HG02884 (cell line): Measurements from ENCODE around the gene TMEM242.

Source experiments
- ATAC-seq: cut with Tn5 transposase; IDR thresholded peaks from one replicate; pipeline ENCODE4 v1.9.1; 2021; ENCODE audit warnings: mild to moderate bottlenecking, moderate library complexity; ENCODE audit not compliant: unreplicated experiment

Gene TMEM242

DNA sequence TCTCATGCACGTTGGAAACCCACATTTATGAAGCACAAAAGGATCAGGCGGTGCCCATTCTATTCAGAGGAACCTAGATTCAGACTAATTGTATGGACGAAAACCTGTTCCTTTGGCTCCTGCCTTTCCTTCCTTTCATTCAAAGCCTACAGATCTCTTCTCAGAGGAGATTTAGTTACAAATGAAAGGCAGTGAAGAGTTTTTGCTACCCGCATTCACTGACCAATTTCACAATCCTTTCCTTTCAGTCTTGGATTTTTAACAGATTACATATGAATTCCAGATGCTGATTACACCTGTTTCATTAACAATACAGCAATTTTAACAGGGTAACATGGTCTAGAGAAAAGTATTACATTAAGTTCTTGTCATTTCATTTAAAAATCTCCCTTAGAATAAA lies 32.0 kb downstream of the TMEM242 start:
- no peak for ATAC-seq

- no peak for ATAC-seq
Observed at GRCh38 chr6:157290797-157291196, 32.5 kb downstream of the TMEM242 start.

GRCh38 chr6:157289764-157290163 lies 33.6 kb downstream of the TMEM242 start:
- ATAC-seq = no peak

DNA sequence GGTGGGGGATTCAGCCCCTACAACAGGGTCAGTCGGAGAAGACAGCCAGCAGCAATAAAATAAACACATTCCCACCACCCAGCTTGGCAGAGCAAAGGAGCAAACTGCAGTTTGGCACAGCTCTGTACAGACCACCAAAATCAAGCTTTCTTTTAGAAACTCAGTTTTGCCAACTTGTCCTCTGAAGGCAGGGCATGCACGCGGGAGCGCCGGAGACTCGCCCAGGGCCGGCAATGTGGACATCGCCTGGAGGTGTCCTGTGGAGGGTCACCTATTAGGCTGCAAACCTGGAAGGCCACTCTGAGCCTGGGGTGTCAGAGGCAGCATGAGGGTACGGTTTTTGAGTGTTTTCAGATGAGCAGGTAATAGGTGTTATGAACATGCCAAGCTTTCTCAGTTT lies 34.7 kb downstream of the TMEM242 start:
- no peak for ATAC-seq

DNA sequence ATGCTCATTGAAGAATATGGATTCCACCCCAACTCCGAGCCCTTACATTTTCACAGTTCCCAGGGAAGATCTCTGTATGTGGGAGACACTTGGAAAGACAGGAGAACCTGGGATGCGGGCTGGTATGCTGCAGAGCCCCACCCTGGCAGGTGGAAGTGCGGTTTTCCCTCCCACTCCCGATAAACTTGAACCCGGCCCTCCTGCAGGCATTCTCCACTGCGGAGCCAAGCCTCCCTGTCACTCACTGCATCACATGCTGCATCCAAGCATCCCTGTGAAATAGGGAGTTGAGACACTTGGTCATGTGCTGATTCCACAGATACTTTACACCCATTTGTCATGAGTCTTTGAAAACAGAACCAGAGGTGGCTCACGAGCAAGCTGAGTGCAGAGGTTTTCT lies 35.4 kb downstream of the TMEM242 start:
- no peak for ATAC-seq

DNA sequence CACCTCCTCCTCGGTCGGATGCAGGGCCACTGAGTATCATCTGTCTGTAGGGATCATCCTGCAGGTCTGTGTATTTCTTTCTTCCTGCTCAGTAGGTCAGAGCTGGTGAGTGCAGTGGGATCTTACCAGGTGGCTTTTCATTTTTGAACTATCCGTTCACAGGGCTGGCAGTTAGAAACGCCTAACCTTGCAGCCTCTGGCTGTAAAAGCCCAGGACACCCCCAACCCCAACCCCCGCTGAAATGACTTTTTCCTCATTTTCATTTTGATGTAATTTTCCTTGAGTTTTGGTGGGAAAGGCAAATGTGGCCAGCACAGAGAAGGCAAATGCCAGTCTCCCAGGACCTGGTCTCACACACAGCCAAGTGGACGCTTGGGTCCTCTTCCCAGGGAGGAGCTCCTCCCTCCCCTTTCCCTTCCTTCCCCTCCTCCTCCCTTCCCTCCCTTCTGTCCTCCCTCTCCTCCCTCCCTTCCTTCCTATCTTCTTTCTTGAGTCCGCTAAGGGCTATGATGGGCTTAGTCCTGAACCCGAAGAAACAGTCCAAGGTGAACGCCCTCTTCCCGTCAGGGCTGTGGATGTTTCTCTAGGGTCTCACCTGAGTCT lies 36.0 kb downstream of the TMEM242 start:
- no peak for ATAC-seq

DNA sequence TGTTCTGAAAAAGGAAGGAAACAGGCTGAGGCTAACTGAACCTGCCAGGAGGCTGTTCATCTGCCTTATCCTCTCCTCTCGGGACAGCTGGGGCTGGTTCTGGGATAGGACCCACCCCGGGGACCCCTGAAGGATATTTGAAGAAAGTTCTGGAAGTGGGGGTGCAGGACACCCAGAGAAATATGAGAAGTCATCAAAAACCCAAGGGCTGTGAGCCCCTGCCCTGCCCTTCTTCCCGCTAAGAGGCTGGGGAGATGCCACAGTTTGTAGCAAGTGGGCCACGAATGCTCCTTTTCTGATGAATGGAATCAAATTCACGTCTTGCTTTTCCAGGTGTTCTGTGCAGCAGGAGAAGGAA lies 37.9 kb downstream of the TMEM242 start:
- ATAC-seq = no peak

GRCh38 chr6:157284738-157285421 lies 38.4 kb downstream of the TMEM242 start:
- ATAC-seq = no peak

DNA sequence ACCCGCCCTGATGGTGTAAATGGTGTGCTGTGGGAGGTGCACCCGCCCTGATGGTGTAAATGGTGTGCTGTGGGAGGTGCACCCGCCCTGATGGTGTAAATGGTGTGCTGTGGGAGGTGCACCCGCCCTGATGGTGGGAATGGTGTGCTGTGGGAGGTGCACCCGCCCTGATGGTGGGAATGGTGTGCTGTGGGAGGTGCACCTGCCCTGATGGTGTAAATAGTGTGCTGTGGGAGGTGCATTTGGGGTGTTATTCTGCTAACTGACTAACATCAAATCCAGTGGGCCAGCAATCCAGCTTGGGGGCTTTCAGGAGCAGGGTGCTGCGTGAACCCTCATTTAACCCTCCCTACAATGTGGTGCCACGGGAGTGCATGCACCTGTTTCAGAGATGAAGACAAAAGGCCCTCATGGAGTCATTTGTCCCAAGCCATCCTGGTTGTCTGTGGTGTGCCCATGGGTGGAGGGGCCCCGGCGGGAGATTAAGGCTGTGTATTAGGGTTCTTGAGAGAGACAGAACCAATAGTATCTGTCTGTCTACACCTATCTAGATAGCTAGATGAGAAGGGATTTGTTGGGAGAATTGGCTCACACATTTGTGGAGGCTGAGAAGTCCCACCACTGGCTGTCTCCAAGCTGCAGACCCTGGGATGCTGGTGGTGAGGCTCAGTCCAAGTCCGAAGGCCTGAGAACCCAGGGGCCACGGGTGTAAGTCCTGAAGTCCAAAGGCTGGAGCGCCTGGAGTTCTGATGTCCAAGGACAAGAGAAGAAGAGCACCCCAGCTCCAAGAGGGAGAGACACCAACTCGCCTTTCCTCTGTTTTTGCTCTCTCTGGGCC lies 39.2 kb downstream of the TMEM242 start:
- ATAC-seq = no peak

- no peak for ATAC-seq
Observed at GRCh38 chr6:157283330-157283898, 39.9 kb downstream of the TMEM242 start.

GRCh38 chr6:157282284-157282683 lies 41.0 kb downstream of the TMEM242 start:
- ATAC-seq = no peak

- no peak for ATAC-seq
Observed at GRCh38 chr6:157281570-157281969, 41.7 kb downstream of the TMEM242 start.

DNA sequence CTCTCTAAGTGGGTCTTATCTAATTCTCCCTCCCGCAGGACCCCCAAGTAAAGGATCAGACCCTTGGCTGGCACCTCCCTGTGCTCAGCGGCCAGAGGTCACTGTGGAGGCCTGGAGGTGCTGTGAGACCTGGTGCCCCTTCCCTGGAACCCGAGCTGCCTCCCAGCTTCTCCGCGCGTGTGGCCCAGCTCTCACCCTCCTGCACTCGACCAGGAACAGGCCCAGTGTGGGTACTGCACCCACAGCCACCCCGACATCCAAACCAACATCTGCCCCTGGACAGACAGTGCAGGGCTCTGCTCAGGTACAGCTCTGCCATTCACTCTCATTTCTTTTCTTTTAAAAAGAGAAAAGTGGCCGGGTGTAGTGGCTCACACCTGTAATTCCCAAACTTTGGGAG lies 42.4 kb downstream of the TMEM242 start:
- no peak for ATAC-seq

DNA sequence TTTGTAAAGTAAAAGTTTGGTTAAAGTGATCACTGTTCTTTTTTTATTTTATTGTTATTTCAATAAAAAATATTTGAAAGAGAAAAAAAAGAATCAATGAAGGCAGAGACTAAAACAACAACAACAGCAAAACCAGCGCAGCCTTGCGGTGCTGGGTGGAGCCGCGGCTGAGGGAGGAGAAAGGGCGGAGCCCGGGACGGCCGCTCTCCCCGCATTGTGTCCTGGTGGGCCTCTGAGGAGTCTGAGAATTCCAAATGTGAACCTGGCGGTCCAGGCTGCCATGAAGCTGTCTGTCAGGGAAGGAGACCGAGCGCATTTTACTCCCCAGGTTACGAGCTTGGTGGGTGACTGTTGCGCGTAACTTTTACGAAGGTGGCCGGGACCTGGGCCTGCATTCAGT lies 43.2 kb downstream of the TMEM242 start:
- no peak for ATAC-seq

GRCh38 chr6:157278171-157278570 lies 45.1 kb downstream of the TMEM242 start:
- ATAC-seq = no peak

DNA sequence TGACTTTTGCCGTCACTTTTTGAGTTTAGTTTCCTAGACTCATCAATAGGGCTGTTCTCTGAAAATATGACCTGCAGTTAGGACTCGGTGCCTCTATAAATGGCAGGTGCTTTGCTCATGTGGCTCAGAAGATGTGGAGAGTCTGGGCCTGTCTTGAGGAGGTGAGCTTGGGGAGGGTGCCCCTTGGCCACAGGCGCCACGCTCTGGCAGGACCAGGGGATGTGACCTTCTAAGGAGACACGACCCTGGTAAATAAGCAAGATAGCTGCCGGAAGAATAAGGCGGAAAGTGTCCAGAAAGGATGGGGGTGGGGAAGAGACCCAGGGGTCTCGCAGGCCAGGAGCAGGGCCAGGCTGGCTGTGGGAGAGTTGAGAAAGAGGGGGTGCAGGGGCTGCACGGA lies 46.6 kb downstream of the TMEM242 start:
- ATAC-seq = no peak

DNA sequence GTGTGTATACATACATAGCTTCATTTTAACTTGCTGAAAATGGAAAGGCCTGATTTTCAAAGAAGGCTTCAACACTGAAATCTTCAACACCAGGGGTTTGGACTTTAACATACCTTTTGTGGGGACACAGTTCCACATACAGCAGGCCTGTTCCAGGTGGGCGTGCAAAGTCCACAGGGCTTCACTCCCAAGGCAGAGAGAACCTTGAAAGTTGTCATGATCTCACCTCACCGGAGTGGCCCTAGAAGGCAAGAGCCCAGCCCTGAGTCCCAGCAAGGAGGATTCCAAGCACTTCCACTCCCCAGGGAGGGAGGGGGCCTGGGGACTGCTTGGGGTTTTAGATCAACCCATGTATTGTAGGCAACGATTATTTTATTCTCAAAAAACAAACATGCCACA lies 47.2 kb downstream of the TMEM242 start:
- ATAC-seq = no peak

DNA sequence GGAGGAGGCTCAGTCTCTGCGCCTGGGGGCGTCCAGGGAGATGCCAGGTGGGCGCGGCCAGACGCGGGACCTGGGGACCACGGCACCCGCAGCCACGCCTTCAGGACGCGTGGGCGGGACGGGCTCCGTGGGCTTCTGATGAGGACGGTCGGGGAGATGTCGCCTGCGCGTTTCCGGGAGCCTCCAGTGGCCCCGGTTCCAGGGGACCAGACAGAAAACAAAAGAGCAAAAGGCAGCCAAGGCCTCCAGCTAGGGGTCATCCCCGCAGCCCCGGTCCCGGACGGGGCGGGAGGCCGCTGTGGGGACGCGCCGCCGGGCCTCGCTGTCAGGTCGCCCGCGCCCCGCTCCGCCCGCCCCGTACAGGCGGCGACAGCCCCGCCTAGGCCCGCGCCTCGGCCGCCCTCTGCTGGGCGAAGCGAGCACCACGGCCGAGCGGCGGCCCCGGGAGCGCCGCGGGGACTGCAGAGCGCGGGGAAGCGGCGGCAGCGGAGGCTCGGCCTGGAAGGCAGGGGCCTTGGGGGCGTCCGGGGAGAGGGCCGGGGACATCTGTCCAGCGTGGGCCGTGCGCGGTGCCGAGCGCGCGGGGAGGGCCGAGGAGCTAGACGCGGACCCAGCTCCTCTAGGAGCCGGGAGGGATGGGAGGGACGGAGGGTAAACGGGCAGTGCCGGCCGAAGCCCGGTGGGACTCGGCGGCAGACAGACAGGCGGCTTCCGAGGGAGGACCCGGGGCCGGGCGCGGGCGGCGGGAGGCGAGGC lies 48.7 kb downstream of the TMEM242 start:
- ATAC-seq = peak; percentile 87

DNA sequence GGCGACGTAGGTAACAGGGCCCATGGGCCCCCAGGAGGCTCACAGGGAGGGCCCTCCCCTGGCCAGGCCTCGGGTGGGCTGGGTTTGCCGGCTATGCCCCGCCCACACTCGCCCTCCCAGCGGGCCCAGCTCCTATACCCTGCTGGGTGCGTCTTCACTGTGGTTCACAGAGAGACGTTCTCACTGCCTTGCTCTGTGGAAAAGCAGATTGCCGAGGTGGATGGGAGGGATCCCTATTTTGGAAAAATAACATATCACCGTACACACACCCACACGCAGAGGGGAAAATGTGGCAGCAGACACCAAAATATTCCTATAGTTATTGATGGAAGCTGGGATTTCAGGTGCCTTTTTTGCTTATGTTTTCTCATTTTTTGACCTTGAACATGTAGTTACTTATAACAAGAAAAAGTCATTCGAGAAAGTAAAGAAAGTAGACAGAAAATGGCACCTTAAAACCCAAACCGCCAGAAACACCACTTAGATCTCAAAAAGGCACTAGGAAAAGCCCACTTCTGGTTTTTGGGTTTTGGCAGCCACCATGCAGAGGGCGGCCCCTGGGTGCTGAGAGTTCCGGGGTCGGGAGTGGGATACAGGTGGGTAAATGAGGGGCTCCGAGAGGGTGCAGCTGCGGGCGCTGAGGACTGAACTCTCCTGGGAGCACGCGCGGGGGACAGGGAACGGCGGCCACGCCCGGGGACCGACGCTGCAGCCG lies 49.4 kb downstream of the TMEM242 start:
- ATAC-seq = peak; percentile 37
